ENCODE data around the gene B3GNT7.
"Not testable (repeated sequence)": the region's sequence is repeated elsewhere in the genome, so short reads cannot be mapped to it uniquely, and the experiment has no call there.

B3GNT7 gene

DNA sequence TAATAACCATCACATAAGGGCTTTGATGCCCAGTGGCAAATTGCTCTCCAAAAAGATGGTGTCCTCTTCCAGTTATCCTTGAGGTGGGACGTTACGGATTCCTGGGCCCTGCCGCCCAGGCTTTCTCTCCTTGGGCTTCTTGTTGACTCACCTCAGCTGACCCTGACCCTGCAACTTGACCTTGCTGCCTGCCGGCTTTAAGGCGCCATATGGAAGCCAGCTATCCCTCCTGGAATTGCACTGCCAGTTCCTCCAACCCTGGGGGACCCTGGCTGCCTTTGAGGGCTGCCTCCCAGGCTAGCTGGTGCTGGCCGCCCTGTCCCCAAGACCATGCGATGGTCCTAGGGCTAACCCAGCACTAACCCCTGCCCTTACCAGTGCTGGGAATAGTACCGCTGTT, 28.3 kb upstream of the B3GNT7 start:
- DNase-seq (ENCODE audit: low spot score): no peak

DNA sequence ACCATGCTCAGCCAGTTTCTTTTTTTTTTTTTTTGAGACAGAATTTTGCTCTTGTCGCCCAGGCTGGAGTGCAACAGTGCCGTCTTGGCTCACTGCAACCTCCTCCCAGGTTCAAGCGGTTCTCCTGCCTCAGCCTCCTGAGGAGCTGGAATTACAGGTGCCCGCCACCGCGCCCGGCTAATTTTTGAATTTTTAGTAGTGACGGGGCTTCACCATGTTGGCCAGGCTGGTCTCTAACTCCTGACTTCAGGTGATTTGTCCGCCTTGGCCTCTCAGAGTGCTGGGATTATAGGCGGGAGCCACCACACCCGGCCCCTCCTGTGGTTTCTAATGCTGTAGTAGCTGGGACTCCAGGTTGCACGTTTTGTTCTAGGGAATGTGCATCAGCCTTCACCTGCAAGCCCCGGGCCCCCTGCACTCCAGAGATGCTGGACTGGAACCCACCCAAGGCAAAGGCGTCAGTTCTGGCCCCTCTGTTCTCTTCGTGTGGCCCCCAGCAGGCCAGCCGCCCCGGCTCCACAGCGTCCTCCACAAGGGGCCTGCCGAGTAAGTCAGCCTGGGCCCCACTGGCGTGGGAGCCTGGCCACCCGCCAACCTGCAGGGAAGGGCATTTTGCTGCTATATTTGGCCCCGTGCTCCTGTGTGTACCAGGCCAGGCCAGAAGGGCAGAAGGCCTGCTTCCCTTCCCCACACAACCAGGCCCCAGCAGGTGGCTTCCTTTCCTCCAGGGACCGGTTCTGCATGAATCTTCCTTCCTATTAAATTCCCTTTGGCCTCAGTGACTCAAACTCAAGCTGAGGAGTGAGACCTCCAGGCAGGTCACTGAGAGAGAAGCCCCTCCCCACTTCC, 25.7 kb upstream of the B3GNT7 start:
- no peak for DNase-seq (ENCODE audit: low spot score)

DNA sequence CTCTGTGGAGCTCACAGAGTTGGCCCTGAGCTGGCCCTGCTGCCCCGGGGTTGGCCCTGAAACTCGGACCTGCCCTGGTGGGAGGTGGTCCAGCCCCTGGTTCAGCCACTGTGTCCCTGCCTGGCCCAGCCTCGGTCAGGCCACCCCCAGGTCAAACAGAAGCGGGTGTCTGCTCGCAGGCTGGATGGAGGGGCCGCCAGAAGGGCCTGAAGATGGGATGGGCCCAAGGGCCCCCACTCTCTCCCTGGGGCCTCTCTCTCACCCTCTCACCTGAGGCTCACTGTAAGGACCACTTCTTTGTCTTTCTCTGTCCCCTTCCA, 25.1 kb upstream of the B3GNT7 start:
- no peak for DNase-seq (ENCODE audit: low spot score)

- DNase-seq (ENCODE audit: low spot score): no peak
Measured at GRCh38 chr2:231370749-231371429, 24.6 kb upstream of the B3GNT7 start.

GRCh38 chr2:231371430-231372054, 24.0 kb upstream of the B3GNT7 start:
- no peak for DNase-seq (ENCODE audit: low spot score)

- DNase-seq (ENCODE audit: low spot score): no peak
Measured at GRCh38 chr2:231372326-231372725, 23.2 kb upstream of the B3GNT7 start.

- DNase-seq (ENCODE audit: low spot score): no peak
Measured at GRCh38 chr2:231373184-231373583, 22.3 kb upstream of the B3GNT7 start.

DNA sequence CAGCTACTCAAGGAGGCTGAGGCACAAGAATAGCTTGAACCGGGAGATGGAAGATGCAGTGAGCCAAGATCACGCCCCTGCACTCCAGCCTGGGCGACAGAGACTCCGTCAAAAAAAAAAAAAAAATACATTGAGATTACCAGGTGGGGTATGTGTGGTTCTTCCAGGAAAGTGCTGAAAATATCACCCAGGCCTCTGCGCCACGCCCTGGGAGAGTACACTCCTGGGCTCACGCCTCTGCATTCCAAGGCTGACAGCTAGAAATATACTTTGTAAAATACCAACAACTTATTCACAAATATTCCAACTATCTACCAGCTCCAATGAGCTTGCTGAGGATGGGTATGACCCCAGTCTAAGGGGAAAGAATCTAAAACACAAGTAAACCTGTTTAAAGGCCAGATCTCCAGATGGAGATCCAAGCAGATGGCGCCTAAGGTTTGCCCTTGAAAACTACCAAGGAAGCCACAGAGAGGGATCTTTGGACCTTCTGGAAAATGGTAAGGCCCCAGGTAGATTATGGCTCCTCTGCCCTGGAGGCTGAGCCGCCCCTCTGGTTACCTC, 21.6 kb upstream of the B3GNT7 start:
- no peak for DNase-seq (ENCODE audit: low spot score)

- no peak for DNase-seq (ENCODE audit: low spot score)
Measured at GRCh38 chr2:231374771-231375170, 20.7 kb upstream of the B3GNT7 start.

GRCh38 chr2:231375994-231376615, 19.4 kb upstream of the B3GNT7 start:
- DNase-seq (ENCODE audit: low spot score): not testable (repeated sequence)

DNA sequence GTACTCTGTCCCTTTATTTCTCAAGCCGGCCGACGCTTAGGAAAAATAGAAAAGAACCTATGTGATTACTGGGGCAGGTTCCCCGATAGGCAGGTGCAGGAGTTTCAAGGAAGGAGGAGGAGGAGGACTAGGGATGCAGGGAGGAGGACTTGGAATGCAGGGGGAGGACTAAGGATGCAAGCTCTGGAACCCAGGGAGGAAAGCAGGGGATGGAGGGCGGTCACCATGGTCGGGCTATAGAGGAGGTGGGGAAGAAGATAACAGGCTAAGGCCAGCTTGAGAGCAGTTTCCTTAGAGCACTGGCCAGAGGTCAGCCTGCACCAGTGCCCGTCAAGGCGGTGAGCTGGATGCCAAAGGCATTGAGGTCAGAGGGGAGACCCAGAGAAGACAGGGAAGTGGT, 18.7 kb upstream of the B3GNT7 start:
- DNase-seq (ENCODE audit: low spot score): no peak

DNA sequence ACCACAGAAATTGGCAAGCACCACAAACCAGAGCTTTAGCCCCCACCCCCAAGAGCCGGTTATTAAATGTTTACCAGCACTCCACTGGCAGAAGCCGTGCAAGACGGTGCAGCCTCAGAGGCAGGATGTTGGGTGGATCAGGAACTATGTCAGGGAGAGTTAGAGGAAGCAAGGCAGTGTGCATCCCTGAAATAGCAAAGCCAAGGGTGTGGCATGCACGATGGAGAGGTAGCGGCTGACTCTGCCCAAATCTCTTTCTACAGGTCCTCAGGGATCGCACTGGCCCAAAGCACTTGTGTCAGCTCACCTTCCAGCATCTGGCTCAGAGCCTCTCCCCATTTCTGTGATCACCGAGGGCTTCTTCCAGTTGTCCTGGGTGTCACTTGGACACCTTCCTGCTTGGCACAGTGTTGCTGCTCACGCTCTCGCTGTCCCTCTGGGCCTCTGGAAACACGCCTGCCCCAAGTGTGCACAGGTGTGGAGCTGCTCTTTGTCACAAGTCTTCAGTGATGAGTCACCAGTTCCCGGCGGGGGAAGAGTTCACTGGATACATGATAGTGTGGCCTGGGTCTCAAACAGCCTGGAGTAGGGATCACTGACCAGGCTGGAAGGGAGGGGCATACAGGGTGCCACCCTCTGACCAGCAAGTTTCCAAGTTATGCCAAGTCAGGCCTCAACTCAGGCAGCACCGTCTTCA, 17.3 kb upstream of the B3GNT7 start:
- DNase-seq (ENCODE audit: low spot score): no peak

GRCh38 chr2:231379266-231380215, 16.0 kb upstream of the B3GNT7 start:
- no peak for DNase-seq (ENCODE audit: low spot score)

DNA sequence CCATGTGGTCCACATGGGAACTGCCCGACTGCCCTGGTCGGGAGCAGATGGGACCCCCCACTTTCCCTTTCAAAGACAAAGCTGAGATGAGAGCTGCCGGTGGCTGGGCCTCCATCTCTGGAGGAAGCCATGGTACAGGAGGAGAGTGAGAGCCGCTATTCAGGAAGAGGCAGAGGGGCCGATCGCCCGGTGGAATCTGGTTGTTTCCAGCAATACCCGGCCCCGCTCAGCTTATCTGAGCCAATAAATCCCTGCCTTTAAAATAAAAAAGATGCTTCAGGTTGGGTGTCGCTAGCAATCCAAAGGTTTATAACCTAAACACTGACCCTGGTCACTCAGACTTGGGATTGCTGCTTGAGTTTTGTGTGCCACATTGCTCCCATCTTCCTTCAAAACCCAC, 15.2 kb upstream of the B3GNT7 start:
- no peak for DNase-seq (ENCODE audit: low spot score)

DNA sequence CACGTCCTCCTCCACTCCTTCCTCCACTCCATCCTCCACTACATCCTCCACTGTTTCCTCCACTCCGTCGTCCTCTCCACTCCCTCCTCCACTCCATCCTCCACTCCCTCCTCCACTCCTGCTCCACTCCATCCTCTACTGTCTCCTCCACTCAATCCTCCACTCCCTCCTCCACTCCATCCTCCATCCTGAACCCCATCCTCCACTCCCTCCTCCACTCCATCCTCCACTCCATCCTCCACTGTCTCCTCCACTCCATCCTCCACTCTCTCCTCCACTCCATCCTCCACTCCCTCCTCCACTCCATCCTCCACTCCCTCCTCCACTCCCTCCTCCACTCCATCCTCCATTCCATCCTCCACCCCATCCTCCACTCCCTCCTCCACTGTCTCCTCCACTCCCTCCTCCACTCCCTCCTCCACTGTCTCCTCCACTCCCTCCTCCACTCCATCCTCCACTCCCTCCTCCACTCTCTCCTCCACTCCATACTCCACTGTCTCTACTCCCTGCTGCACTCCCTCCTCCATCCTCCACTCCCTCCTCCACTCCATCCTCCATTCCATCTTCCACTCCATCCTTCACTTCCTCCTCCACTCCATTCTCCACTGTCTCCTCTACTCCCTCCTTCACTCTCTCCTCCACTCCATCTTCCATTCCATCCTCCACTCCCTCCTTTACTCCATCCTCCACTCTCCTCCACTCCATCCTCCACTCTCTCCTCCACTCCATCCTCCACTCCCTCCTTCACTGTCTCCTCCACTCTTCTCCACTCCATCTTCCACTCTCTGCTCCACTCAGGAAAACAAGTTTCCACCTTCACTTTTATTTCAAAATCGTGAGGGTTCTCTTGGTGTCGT, 14.3 kb upstream of the B3GNT7 start:
- DNase-seq (ENCODE audit: low spot score): no peak

DNA sequence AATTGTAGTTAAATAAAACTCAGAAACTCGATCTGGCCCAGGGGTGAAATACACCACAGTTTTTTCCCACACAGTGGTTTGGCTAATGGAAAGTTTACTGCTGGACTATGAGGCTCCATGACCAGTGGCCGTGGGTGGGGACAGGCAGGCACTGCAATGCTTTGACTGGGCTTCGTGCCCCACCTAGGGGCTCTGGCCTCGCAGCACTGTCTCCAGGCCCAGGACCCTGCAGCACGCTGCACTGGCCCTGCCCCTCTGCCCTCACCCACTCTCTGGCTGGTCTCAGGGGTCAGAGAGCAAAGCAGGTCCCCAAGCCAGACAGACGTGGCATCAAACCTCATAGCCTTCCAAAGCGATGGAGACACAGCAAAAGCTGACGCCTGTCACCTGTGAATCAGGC, 13.4 kb upstream of the B3GNT7 start:
- no peak for DNase-seq (ENCODE audit: low spot score)

- no peak for DNase-seq (ENCODE audit: low spot score)
Measured at GRCh38 chr2:231383416-231384108, 11.9 kb upstream of the B3GNT7 start.

- no peak for DNase-seq (ENCODE audit: low spot score)
Measured at GRCh38 chr2:231384109-231384435, 11.4 kb upstream of the B3GNT7 start.

DNA sequence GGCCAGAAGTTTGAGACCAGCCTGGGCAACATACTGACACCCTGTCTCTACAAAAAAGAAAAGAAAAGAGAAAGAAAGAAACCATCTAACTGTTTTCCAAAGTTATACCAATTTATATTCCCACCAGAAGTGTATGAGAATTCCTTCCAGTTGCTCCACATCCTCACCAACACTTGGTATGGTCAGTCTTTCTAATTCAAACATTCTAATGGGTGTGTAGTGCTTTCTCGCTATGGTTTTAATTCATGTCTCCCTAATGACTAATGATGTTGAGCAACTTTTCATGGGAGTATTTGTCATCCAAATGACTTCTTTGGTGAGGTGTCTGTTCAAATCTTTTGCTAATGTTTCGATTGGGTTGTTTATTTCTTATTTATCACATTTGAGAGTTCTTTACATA, 10.5 kb upstream of the B3GNT7 start:
- no peak for DNase-seq (ENCODE audit: low spot score)
